ENCODE results near the gene HDLBP.
A peak's percentile ranks its signal among the peaks of the same experiment; 100 is the strongest.
"Not testable (repeated sequence)": the region's sequence is repeated elsewhere in the genome, so short reads cannot be mapped to it uniquely, and the experiment has no call there.

The HDLBP gene

DNA sequence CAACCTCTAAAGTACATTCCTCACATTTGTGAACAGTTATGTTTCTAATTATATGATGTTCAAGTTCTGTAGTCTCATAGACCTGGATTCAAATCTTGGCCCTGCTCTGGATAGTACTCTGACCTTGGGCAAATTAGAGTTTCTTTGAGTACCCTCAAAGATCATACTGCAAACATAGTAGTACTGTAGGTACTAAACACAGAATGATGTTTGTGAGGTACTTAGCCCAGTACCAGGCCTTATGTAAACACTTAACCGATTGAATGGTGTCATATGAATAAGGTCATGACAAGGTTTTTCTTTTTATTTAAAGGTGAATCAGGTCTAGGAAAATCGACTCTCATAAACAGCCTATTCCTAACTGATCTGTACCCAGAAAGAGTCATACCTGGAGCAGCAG, 19.3 kb upstream of the HDLBP start:
- no peak for DNase-seq

DNA sequence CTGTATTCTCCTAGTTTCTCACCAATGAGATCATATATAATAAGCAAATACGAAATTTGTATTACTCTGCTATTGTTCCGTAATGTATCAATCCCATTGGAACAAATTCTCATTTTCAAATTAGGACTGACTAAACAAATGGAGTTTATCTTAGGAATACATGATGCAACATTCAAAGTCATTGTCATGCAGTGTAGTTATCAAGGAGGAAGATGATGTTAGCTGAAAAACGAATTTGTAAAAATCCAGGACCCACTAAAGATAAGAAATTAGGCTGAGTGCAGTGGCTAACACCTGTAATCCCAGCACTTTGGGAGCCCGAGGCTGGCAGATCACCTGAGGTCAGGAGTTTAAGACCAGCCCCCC, 15.1 kb upstream of the HDLBP start:
- no peak for DNase-seq

DNA sequence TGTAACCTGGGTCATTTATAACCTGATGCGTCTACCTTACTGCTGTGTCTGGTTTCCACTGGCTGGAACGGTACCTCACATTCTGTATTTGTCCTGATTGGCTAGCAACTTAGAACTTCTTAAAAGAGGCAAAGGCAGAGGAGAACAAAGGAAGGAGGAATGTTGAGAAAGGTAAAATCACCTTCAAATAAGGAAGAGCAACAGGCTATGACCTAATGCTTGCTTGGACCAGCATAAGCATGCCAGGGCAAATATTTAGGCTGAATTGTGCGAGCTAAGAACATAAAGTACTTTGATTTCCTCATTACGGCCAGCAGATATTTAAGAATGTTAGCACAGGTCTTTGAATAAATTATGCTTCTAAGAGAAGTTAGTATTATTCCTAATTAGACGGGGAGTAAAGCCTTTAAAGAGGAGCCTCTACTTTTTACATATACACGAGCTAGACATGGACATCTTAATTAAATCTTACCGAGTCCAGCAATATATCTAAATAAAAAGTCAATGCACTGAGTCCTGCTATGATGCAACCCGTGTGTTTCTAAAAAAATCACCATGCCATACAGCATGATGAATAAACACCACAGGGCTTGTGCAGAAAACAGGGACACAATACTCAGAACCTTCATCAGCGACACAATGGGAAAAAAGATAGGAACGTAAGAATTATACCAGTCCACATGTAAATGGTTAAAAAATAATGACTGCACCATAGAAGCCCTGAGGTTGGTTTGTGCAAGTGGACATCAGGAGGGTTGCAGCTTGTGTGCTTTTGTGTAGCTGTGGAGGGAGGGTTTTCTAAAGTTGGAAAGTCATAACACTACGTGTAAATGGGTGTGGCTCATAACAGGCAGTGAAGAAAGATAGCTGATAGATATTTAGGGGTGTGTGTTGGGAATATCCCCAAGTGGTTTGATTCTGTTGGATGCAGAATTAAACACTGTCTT, 14.5 kb upstream of the HDLBP start:
- no peak for DNase-seq

DNA sequence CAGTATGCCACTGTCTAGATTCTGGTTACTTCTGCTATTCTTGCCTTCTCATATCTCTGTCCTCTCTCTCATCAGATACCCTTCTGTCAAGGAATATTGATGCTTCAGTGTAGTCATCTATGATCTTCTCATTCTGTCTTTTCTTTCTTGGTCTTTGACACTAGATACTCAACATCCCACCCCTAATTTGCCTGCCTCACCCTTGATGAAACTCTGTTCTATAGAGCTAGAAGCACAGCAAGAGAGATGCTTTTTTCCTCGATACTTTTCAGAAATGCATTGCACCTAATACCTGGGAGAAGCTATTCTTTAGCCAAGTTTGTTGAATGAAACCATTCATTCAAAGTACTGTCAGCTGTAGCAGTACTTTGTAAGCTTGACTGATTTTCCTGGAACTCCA, 9.8 kb upstream of the HDLBP start:
- DNase-seq, result no peak

DNA sequence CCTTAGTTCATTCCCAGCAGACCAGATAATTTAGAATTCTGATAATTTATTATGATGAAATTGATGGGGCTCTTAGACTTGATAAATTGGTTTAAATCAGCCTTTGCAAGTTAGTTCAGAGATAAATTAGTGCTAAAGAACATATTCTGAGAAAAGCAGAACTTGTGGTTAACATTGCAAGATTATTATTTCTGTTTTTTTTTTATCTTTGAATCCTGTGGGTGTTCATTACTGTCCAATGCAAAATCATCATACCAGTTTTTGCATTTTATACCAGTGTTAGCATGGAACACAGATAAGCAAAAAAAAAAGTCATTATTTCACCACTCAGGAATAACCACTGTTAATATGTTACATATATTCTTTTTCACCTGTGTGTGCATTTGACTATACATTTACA, 9.3 kb upstream of the HDLBP start:
- no peak for DNase-seq

DNA sequence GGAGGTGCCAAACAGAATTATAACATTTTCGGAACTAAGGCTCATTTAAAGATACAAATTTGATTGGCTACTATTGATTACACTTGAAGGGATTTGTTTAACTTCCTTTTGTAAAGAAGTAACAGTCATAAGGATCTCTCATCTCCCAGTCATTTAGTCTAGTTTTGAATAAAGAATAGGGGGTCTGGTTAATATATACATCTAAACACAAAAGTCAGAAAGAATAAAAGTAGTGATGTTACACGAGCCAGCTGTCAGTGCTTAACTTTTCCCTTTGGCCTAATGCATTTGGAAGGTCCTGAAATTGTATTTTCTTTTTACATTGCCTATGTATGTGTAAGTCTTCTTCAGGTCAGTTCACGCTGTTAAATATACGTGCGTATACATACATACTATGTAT, 8.3 kb upstream of the HDLBP start:
- DNase-seq, result no peak

DNA sequence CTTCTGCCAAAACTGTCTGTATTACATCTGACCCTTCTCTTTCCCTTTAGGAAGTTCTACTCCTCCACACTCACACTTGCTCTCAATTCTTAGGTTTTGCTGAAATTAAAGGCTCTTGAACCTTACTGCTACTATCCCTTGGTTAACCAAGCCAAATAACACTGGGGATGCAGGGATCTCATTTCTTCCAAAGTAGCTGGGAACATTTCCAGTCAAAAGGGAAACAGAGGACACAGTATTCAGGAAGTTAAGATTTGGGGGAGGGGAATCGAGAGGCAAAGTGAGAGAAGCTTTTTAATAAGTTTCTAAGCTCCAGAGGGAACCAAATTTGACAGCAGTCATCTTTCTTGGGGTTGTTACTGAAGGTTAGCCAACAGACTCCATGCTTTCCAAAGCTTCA, 6.4 kb upstream of the HDLBP start:
- no peak for DNase-seq

DNA sequence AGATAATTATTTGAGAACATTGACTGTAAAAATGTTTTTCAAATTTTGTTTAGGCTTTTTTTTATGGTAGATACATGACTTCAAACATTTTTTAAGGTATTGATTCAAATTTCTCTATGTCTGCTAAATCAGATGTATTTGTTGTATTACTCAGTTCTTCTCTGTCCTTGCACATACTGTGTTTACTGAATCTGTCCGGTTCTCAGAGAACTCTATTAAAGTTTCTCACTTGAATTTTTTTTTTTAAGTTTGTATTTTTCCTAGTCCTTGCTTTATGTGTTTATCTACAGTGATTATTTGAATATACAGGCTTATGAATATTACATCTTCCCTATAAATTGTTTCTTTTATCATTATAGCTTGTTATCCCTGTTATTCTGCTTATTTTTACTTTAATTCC, 5.6 kb upstream of the HDLBP start:
- DNase-seq, result no peak

DNA sequence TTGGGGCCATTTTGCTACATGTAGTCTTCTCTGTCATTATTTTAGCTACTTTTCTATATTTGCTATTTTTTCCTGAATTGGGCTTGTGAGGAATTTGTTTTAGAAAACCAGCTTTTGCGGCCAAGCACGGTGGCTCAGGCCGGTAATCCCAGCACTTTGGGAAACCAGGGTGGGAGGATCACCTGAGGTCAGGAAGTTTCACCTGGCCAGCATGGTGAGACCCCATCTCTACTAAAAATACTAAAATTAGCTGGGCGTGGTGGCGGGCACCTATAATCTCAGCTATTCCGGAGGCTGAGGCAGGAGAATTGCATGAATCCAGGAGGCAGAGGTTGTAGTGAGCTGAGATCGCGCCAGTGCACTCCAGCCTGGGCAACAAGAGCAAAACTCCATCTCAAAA, 4.9 kb upstream of the HDLBP start:
- DNase-seq, result no peak

DNA sequence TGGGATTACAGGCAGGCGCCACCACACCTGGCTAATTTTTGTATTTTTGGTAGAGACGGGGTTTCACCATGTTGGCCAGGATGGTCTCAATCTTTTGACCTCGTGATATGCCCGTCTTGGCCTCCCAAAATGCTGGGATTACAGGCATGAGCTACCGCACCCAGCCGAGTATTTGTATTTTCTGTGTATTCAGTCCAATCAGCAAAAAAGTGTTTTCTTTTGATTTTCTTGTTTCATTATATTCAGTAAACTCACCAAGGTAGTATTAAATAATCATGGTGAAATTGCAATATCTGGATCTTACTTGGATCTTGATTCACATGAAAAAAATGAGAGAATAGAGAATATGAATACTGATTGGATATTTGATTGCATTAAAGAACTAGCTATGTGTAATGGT, 3.4 kb upstream of the HDLBP start:
- not testable (repeated sequence) for DNase-seq

DNA sequence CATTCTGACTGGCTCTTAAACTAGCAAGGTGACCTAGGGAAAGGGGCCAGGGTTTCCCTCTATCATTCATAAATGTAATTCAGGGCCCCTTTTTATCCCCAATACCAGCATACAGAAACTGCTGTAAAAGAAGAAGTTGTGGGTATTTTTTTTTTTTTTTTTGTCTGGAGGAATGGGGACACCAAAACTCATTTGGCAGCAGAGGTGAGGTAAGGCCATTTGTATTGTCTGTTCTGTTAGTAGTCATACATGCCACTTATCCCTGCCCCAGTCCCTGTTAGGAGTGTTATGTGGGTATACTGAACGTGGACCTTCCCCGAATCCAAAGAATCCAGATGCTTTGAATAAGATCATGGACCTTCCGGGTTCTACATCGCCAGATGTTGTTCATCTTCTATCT, 1.9 kb upstream of the HDLBP start:
- DNase-seq, result no peak

DNA sequence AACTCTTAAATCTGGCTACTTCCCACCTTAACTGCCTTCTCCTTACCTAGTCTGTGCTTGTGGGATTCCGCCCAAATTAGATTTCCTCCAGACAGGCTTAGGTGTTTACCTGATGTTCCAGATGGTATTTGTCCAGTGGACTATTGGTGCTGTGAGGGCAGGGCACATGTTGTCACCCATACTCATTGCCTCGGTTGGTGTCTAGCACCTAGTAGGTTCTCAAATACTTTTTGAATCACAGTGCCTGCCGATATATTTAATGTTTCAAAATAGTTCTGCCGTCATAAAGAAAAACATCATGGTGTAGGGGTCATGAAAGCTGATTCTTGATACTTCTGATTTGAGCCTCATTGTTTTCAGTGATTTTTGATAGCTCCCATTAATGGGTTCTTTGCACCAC, 1.4 kb upstream of the HDLBP start:
- no peak for DNase-seq

DNA sequence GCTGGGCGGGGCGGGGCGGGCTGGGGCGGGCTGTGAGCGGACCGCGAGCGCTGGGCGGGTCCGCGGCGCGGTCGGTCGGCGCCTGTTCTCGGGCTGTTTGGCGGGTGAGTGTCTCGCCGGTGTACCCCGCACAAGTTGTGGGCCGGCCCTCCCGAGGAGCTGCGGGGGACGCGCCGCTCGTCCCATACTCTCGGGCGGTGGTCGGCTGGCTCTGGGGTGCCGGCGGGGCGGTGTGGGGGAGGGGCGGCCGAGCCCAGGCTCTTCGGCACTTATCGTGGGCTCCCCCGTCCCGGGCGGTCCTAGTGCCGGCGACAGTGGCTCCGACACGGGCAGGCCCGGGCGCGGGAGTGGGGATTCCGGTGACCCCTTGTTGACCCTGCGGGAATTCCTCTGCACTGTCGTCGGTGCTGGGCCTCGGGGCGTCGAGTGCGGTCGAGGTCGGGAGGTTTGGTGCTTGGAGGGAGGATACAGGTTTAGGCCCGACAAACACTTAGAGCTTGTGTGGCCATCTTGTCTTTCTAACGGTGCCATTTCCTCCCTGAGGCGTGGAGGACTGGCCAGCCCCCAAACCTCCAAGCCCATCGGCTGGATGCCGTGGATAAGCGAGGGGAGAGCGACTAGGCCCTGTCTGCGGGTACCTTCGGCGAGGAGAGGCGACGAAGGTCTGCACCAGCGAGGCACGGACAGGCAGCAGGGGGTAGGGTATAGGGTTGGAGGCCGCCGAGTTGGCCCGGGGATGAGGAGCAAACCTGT, 583 bp upstream of the HDLBP start, which contains the start of gene SEPTIN2:
Gene SEPTIN2, plus strand, starts transcription at position 47 of the 753 bp plus-strand sequence. CDS start 8,308 bp downstream, outside the sequence.
- DNase-seq, result peak; percentile 92

DNA sequence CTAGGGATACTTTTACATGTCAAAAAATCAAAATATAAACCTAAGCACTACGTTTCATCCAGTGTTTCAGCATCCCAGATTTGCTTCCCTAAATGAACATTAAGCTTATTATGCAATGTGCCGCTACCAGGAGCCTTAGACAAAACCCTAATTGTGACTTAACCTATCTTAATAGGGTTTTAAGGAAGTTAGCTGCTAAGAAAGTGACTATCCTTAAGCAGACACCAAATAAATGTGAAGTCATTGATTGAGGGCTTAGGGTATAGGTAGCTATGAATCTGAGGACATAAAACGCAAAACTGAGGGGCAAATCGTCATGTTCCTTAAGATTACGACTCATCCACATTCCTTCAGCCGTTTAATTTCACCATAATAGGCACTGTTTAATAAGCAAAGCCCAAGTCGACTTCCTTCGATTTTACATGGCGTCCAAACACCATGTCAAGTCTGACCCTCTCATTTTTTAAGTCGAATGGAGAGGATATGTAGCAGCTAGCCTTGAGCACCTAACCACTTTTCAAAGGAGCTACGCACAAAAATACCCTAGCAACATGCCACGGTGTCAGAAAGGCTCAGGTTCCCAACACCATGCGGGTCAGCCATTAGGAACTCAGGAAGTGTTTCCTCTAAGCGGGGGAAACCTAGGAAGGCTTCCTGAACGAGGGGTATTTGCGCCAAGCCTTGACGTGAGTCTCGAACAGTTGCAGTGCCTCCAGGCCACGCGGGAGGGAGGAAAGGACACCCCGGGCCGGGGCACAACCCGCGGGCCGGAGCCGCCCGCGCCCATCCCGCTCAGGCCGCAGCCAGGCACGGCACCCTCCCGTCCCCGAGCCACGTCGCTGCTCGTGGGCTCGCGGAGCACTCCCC, 1.0 kb downstream of the HDLBP start:
- DNase-seq, result no peak

DNA sequence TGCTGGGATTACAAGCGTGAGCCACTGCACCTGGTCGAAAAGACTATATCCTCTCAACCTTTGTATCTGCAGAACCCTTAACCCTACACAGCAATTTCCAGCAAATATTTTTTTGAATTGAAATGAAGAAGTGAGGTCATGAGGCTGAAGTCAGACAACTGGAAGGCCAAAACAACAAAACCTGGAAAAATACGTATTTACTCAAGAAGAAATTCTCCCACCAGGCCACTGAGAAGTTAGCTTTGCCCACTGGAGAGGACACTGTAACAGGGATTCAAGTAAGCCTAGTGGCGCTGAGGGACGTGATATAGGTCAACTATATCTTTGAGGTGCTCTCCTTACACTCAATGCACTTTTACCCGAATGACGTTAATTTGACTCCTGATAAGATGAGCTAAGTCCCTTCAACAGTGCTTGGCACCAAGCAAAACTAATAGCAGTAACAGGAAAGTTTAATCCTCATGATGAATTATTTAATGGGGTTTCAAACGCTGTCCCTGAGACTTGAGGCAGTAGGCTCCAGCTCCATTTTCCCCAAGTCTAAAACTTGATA, 1.9 kb downstream of the HDLBP start:
- no peak for DNase-seq

DNA sequence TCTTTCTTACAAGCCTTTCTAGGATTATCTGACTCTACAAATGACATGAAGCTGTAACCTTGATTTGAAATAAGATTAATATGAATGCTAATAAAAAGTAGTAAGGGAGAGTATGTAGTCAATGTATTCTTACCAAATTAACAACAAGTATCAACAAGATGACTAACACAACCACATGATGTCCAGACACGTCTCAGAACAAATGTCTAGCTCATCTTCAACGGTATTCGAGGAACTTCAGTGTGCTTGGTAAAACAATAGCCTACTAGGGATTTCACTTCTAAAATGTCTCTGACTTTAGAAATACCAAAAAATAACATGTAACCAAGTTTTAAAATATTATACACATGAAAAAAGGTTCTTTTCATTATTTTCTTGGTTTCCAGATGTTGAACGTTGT, 3.4 kb downstream of the HDLBP start:
- no peak for DNase-seq

DNA sequence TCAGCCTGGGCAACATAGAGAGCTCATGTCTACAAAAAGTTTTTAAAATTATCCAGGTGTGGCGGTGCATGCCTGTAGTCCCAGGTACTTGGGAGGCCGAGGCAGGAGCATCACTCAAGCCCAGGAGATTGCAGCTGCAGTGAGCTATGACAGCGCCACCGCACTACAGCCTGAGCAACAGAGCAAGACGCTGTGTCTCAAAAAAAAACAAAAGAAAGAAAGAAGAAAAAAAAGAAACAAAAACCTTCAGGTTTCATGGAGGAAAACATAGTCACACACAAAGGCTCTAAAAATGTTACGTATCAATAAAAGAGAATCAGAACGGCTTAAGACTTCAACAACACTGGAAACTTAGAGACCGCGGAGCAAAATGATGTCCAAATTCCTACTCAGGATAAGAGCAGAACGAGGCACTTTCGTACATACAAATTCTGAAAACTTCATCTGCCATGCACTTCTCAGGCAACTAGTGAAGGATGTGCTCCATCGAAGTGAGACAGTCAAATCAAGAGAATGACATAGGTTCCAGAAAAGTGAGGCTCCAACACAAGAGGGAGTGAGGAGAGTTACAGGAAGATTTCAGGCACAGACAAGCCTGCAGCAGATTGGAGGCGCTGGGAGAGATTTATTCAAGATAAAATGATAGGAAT, 4.4 kb downstream of the HDLBP start:
- no peak for DNase-seq

DNA sequence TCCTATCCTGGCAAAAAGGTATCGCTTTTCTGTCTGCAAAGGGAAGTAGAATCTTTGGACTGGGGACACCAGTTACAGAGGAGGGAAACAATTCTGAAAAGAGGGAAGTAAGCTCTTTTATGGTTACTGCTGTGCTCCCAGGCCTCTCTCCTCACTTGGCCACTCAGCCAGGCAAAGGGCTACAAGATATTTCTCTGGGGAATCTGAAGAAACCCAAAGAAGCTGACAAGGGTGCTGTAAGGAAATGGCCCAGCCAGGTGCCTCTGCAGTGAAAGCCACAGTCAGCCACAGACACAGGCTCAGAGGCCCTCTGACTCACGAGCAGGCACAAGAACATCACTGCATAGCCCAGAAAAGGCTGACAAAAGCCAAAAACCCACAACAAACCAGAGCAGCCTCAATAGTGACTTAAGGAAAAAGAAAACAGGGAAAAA, 5.8 kb downstream of the HDLBP start:
- no peak for DNase-seq

DNA sequence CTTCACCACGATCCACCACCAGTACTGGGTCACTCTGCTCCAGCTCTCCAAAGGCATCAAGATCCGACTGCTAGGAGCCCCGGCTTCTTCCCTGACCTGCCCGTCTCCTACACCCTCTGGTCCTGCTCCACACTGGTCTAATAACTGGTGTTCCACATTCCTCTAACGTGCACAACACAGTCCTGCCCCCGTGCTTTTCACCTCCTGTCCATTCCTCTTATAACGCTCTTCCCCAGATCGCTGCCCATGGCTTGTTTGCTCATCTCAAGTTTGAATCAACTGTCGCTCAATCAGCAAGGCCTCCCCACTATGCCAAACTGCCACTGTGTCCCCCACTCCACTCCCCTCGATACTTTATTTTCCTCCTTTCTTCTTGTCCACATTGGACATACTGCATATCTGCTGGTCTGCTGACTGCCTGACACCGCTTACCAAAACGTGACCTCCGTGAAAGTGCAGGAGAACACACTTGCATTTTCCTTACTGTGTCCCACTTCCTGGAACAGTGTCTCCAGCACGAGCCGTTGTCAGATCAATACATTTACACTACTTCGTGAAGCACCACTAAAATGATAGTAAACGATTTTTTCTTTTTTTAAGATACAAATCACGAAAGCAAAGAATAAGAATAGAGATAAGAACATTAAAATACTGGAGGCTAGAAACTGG, 6.5 kb downstream of the HDLBP start:
- no peak for DNase-seq

DNA sequence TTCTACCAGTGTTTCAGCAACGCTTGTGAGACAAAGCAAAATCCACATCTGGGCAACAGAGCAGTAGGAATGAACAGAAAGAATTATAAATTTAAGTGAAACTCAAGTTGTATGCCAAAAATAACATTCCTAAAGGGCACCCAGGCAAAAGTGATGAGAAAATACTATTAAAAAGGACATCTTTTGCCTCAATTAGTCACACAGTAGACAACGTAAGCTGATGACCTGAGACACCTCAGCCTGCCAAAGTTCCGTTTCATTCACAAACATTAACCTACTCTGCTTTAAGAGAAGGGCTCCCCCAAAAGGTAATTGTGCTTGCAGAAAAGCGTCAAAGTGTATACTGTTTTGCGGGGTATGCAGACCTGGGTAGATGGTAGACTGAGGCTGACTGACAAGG, 7.2 kb downstream of the HDLBP start:
- DNase-seq, result no peak

DNA sequence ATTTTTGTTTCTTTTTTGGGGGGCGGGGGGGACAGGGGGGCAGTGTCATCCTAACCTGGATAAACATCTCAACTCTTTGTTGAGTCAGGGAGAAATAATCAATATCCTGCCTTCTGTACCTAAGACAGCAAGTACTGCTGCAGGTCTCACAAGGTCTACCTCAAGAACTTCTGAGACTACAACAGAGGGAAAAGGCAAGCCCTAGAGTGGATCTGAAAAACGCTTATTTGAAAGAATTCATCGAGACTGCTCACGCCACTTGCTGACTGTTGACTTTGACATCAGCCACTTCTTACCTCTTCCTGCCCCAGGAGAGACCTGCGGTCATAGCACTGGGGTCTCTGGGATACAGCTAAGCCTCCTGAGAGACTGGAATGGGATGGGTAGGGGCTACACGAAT, 8.4 kb downstream of the HDLBP start:
- no peak for DNase-seq

Data from right forelimb (tissue), 1 donor.